ENCODE results near the gene ACOXL. TPM values are rescaled to one million over a fixed set of nuclear protein-coding genes. Genes with fewer than 3 reads are reported as not detected.

ACOXL gene
- total and polyA plus RNA-seq, 2 donors (not counting 3 experiments of a cell fraction or from before 2014, with no cell fraction given): not detected

- TF ChIP-seq GATA2 (IDR thresholded peaks at IDR 0.05; ENCODE audit: insufficient read depth, insufficient read length, low read depth, low read length) (no peak), CTCF (IDR thresholded peaks at IDR 0.05; ENCODE audit: extremely low read depth in 1 of 2, insufficient read depth in 1 of 2, low read depth in 1 of 2, low read length in 2 of 2) (no peak), POLR2A (IDR thresholded peaks at IDR 0.05; ENCODE audit: low read depth, low read length) (no peak), JUN (IDR thresholded peaks at IDR 0.05; ENCODE audit: borderline replicate concordance, insufficient read depth, insufficient read length, low read depth) (no peak), EZH2 (IDR thresholded peaks at IDR 0.05; ENCODE audit: borderline replicate concordance, low read depth, low read length, severe bottlenecking) (no peak), POLR2AphosphoS5 (IDR thresholded peaks at IDR 0.05; ENCODE audit: insufficient read depth, low read depth, low read length) (no peak), MYC (IDR thresholded peaks at IDR 0.05; ENCODE audit: low read depth, low read length) (no peak), FOS (IDR thresholded peaks at IDR 0.05; ENCODE audit: borderline replicate concordance, insufficient read depth, low read length) (no peak)
- TF ChIP-seq, protein P1, sequence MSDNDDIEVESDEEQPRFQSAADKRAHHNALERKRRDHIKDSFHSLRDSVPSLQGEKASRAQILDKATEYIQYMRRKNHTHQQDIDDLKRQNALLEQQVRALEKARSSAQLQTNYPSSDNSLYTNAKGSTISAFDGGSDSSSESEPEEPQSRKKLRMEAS (IDR thresholded peaks at IDR 0.05; ENCODE audit: insufficient read depth, insufficient read length): no peak
These were observed 299.4 kb downstream of the ACOXL start for GRCh38 chr2:111031546-111032478.

More at GRCh38 chr2:111031546-111032478, 299.4 kb downstream of the ACOXL start:
- intact Hi-C loops (cut with micrococcal nuclease): no loop called here
- CTCF ChIA-PET: interaction anchor here (1.2 kb wide), 1 partner anchor 11 kb away, joined by 3 read pairs; no protein-coding TSS in a partner anchor
- dilution Hi-C loops (cut with MboI; ENCODE audit: extremely low pct_ligation_motif_present, low sequenced_read_pairs): no loop called here
- no peak overlapping the region for H3K9ac ChIP-seq (replicated peaks; ENCODE audit: extremely low read depth, insufficient read depth, low read length)
- no peaks in the 10 kb centered on the region for H3K9me1 ChIP-seq (replicated peaks; ENCODE audit: control insufficient read depth, extremely low read depth, insufficient read depth, low read length)
- H3K4me2 ChIP-seq (ENCODE audit: insufficient read depth, low read length): no peak overlapping the region
- POLR2A ChIA-PET: no interaction called here
- H3K4me1 ChIP-seq (ENCODE audit: control insufficient read depth, extremely low read depth, insufficient read depth, low read length): no peaks in the 10 kb centered on the region
- no TSS peak for BruUV-seq (replicated peaks)
- DNase-seq (ENCODE audit: low read depth, low spot score): no peak
- H3K27me3 ChIP-seq (ENCODE audit: control insufficient read depth in 2 of 2, insufficient read depth in 2 of 2, low read length in 2 of 2): peaks cover 16 to 33% of the 10 kb centered on the region in 2 experiments
- H2AFZ ChIP-seq (ENCODE audit: low read depth, low read length): no peak overlapping the region
- no peaks in the 10 kb centered on the region for H3K36me3 ChIP-seq (ENCODE audit: control insufficient read depth in 2 of 2, extremely low read depth in 1 of 2, insufficient read depth in 2 of 2, low read length in 2 of 2)
- H3K4me3 ChIP-seq (replicated peaks in 1 of 3; ENCODE audit: insufficient read depth in 1 of 3, low read depth in 1 of 3, low read length in 3 of 3): no peak overlapping the region
- H3K79me2 ChIP-seq (ENCODE audit: control insufficient read depth, insufficient read depth, low read length): no peaks in the 10 kb centered on the region
- H4K20me1 ChIP-seq (replicated peaks; ENCODE audit: control insufficient read depth, extremely low read depth, insufficient read depth, low read length): no peaks in the 10 kb centered on the region
- no peak for FAIRE-seq
- H3K9me3 ChIP-seq (replicated peaks; ENCODE audit: control insufficient read depth, insufficient read depth, low read length): no peaks in the 10 kb centered on the region
- no peak overlapping the region for H3K27ac ChIP-seq (ENCODE audit: insufficient read depth, low read depth, low read length)
